ENCODE measurements around the gene UBR1.
"Not testable (repeated sequence)": the region's sequence is repeated elsewhere in the genome, so short reads cannot be mapped to it uniquely, and the experiment has no call there.

Gene UBR1

DNA sequence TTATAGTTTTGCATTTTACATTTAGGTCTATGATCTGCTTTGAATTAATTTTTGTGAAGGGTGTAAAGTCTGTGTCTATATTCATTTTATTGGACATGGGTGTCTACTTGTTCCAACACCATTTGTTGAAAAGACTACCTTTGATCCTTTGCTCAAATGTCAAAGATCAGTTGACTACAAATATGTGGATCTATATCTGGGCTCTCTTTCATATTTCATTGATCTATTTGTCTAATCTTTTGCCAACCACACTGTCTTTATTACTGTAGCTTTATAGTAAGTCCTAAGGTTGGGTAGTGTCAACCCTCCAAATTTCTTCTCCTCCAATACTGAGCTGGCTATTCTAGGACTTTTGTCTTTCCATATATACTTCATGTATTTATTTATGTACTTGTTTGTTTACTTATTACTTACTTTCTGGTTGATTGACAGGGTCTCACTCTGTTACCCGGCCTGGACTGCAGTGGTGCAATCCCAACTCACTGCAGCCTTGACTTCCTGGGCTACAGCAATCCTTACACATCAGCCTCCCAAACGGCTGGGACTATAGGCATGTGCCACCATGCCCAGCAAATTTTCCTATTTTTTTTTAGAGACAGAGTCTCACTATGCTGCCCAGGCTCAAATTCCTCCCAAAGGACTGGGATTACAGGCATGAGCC, 131.5 kb downstream of the UBR1 start:
- DNase-seq (ENCODE audit: low read depth in 2 of 2) = no peak

DNA sequence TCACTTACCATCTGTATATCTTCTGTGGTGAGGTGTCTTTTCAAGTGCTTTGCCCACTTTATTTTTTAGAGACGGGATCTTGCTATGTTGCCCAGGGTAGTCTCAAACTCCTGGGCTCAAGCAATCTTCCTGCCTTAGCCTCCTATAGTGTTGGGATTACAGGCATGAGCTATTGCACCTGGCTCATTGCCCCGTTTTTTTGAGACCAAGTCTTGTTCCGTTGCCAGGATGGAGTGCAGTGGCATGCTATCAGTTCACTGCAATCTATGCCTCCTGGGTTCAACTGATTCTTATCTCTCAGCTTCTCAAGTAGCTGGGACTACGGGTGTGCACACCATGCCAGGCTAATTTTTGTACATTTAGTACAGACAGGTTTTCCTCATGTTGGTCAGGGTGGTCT, 132.7 kb downstream of the UBR1 start:
- DNase-seq (ENCODE audit: low read depth in 2 of 2) = no peak

GRCh38 chr15:42971830-42972229, 134.0 kb downstream of the UBR1 start:
- DNase-seq (ENCODE audit: low read depth in 2 of 2) = no peak

GRCh38 chr15:42964476-42964875, 141.4 kb downstream of the UBR1 start:
- no peak for DNase-seq (ENCODE audit: low read depth in 2 of 2)

DNA sequence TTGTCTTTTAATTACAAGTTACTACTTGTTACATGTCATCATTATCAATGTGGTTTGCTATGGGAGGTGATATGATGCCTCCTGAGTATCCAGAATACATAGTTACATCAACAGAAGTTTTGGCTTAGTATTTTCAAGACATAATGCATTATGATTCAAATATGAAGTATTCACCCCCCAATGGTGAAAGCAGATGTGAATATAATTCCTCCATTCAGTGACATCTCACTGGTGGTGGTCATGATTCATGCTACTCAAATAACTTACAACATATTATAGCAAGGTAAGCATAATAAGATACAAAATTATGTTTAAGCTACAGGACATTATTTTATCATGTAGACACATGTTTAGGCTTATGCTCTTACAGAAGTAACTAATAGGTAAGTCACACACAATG, 150.3 kb downstream of the UBR1 start:
- DNase-seq (ENCODE audit: low read depth in 2 of 2) = no peak

DNA sequence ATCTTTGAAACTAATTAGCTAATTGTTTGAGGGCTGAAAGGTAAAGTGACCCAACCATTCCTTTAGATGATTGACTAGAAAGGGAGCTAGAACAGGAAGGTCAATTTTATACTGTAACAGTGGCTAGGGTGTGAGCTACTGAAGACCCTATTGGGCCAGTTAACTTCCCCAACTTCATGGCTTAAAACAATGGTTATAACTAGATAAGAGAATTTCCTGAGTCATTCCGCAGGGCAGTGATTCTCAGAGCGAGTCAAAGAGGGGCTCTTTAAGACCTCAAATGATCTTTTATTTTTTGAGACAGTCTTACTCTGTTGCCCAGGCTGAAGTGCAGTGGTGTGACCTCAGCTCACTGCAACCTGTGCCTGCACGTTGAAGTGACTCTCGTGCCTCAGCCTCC, 151.5 kb downstream of the UBR1 start:
- DNase-seq (ENCODE audit: low read depth in 2 of 2) = no peak

- not testable (repeated sequence) for DNase-seq (ENCODE audit: low read depth in 2 of 2)
Observed at GRCh38 chr15:42948898-42949297, 156.9 kb downstream of the UBR1 start.

DNA sequence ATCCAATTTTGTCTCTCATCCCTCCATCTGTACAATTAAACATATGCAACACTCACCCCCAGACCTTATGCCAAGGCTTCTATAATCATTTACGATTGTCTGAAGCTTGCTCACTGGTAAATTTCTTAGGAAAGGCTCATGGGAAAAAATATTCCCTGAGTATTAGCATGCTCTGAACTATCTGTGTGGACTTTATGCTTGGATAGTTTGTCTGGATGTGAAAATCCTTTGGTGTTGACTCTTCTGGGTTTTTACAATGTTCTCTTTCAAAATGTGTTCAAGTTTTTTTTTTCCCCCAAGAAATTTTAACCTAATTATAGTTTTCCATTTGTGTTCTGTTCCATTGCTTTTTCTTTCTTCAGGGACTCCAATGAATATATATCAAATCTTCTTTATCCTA, 165.3 kb downstream of the UBR1 start:
- no peak for DNase-seq (ENCODE audit: low read depth in 2 of 2)

DNA sequence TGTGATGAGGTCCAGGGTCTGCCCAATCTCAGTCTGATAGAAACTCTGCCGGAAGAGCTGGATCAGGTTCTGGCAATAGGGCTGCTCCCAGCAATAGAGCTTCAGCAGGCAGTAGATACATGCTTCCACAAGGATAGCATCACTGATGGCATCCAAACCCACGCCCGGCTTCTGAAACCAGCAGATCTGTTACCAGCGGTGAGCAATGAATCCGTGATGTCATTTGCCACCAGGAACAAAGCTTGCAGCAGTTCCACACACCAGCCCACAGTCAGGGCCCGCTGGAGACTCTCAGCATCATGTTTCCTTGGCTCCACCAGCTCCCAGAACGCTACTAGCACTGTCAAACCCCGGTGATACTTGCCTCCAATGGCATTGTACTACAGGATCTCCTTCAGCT, 166.0 kb downstream of the UBR1 start:
- no peak for DNase-seq (ENCODE audit: low read depth in 2 of 2)

- DNase-seq (ENCODE audit: low read depth in 2 of 2) = no peak
Observed at GRCh38 chr15:42937143-42937542, 168.7 kb downstream of the UBR1 start.

- no peak for DNase-seq (ENCODE audit: low read depth in 2 of 2)
Observed at GRCh38 chr15:42933886-42934667, 171.8 kb downstream of the UBR1 start.

DNA sequence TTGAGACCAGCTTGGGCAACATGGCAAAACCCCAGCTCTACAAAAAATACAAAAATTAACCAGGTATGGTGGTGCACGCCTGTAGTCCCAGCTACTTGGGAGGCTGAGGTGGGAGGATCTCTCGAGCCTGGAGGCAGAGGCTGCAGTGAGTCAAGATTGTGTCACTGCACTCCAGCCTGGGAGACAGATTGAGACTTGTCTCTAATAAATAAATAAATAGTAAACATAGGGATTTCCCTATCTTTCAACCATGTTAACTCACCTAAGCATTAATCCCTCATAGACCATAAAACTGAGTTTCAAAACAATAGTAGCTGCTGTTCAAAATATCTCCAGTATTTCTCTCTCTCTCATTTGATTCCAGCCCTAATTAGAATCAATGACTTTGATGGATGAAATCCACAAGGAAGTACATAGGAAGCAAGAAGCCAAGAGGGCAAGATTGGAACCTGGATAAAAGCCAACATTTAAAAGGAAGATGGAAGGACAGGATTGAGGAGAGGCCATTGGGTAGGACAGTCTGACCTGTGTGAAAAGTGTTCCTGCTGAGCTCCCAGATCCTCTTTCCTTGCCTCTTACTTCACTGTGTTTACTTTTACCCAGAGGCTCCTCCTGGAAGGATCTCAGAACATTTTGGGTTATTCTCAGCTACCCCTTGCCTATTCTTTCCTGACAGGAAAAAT, 172.9 kb downstream of the UBR1 start:
- DNase-seq (ENCODE audit: low read depth in 2 of 2) = no peak

DNA sequence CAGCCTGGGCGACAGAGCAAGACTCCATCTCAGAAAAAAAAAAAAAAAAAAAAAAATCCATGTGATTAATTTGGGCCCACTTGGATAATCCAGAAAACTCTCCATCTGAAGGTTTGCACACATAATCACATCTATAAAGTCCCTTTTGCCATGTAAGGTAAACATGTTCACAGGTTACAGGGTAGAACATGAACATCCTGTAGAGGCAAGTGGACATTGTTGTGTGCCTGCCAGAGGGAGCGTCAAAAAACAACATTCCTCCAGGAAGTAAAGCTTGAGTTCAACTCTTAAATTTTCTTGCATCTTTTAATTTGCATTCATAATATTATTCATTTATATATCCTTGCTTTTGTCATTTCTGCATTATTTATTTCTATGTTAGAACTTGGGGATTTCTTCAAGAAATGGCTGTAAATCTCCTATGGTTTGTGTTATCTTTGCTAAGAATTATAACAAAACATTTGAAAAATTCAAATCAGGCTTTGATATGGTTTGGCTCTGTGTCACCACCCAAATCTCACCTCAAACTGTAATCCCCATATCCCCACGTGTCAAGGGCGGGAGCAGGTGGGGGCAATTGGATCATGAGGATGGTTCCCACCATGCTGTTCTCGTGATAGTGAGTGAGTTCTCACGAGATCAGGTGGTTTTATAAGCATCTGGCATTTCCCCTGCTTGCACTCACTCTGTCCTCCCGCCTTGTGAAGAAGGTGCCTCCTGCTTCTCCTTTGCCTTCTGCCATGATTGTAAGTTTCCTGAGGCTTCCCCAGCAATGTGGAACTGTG, 173.9 kb downstream of the UBR1 start:
- no peak for DNase-seq (ENCODE audit: low read depth in 2 of 2)

DNA sequence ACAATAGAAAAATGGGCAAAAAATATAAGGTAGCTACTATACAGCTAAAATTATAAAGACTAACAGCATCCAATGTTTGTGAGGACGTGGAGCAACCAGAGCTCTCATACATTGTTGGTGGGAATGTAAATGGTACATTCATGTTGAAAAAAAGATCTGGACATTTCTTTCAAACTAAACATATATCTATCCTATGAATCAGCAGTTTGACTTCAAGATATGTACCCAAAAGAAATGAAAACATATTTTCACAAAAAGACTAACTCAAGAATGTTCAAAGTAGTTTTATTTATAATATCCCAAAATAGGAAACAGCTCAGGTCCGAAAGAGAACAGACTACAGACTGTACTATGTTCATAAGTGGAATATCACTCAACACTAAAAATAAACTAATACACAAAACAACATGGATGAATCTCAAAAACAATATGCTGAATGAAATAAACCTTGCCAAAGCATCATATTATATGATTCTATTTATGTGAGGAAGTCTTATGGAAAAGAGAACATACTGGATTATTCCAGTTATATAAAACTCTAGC, 176.5 kb downstream of the UBR1 start:
- no peak for DNase-seq (ENCODE audit: low read depth in 2 of 2)

DNA sequence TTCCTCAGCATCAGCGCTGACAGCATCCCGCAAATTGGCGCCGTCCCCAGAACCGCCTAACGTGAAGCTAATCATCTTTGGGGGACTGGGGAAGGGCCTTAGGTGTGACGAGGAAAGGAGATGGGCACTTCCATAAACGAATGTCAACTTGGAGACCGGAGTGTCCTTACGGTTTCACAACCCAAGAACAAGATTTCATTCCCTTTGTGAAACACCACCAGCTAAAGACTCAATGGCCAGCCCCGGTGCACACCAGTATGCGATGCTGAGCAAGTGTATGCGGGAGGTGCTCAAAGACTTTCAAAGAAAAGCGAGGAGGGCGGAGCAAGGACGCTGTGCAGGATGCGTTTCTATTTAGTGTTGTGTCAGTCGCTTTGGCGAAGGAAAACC, 184.5 kb downstream of the UBR1 start:
- DNase-seq (ENCODE audit: low read depth in 2 of 2) = peak in 1 of 2 donors; percentile 6

DNA sequence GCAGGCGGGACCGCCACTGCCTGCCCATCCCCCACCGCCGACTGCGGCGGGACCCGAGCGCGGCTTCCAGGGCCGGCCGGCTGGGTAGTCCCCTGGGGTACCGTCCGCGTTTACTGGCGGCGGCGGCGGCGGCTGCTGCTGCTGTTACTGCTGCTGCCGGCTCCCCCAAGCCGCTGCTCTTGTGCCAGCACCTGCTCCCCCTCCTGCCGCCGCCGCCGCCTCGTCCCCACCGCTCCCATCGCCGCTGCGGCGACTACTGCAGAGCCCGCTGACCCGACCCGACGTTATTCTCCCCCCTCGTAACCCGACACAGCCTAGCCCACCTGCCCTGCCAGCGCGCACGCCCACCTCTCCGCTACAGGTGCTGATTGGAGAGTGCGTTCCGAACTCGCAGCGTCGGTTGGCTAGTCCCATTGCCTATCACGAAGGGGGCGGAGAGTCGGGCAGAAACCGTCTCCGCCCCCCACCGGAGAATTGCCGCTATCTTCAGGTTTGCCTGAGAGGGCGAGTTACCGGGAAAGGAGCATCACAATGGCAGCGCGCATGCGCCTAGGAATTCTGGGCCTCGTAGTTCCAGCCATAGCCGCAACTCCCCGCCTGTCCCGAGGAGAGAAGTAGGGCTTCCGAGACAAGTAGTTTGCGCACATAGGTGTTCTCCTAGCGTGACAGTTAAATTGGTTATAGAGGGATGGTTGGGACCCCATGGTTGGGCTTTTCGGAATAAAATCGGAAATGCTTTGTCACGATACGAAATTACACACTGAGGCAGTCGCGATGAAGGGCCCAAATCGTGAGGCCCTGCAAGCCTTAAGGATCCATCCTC, 185.1 kb downstream of the UBR1 start, which contains the start of gene TTBK2:
Gene TTBK2 (minus strand): TSS at position 260 of the 823 bp plus-strand sequence. CDS start 42,161 bp downstream, outside the sequence.
- peak; percentile 92 to 94 for DNase-seq (ENCODE audit: low read depth in 2 of 2)

DNA sequence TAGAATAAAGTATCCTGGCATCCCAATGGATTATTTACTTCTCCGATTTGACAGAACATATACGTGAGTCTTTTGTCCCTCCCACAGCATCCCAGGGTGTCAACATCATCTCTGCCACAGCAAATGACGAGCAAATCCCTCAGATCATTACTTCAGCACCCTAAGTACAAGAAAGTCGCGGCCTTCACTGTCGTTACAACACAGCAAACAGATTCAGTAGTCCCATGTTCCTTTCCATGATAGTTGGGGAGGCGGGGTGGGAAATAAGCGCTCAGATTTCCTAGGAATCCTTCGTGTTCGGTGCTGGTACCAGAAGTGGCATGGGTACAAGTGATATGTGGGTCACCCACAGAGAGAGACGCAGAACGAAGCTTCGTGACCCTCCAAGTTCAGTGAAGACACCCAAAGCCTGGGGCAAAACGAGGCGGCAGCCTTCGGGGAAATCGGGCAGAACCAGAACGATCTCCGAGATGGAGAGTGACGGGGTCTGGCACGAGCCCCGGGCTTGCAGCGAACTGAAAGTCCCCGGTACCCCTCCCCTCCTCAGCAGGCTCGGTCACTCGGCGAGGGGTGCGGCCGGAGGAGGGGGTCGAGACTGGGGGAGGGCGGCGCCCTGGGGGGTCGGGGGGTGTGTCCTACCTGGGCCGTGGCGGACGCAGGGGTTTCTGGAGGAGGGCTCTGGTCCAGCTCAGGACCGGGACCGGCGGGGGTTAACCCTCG, 185.9 kb downstream of the UBR1 start:
- no peak for DNase-seq (ENCODE audit: low read depth in 2 of 2)

DNA sequence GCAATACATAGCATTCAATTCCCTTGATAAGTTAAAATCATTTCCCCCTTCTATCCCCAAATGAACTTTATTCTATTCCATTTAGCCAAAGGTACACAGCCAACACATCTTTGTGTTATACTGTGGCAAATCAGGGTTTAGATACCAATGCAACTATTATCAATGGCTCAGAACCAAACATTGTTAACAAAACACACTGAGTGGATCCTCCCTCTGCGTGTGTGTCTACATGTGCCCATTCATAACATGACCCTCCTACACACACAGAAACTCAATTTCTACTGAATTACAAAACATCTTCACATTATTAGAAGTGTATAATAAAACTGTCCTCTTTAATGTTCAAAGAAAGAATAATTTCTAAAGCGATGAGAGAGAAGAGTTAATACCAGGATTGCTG, 186.5 kb downstream of the UBR1 start:
- no peak for DNase-seq (ENCODE audit: low read depth in 2 of 2)

- no peak for DNase-seq (ENCODE audit: low read depth in 2 of 2)
Observed at GRCh38 chr15:42918047-42918446, 187.8 kb downstream of the UBR1 start.

- no peak for DNase-seq (ENCODE audit: low read depth in 2 of 2)
Observed at GRCh38 chr15:42915654-42916315, 190.1 kb downstream of the UBR1 start.

Measured in stimulated activated CD4-positive, alpha-beta T cell treated with anti-CD3 and anti-CD28 coated beads, Interleukin-1b, Interleukin-23, amount 100 ng/mL, for 1 hour (primary cell).